AML-193 (cell line): Measurements from ENCODE around the gene HNRNPC.
"Not testable (repeated sequence)": the region's sequence is repeated elsewhere in the genome, so short reads cannot be mapped to it uniquely, and the experiment has no call there.

Experiments used
- DNase-seq, 2 experiments: peaks; one replicate each; lab custom pipeline; 2025; lab: John Stamatoyannopoulos, UW

The HNRNPC gene

GRCh38 chr14:21191809-21192446 lies 77.3 kb downstream of the HNRNPC start:
- peak in 1 of 2 experiments; percentile 18 for DNase-seq

GRCh38 chr14:21191261-21191808 lies 77.9 kb downstream of the HNRNPC start:
- no peak for DNase-seq

- peak; percentile 57 to 71 for DNase-seq
Observed at GRCh38 chr14:21185491-21185890, 83.8 kb downstream of the HNRNPC start.

GRCh38 chr14:21184254-21184653 lies 85.0 kb downstream of the HNRNPC start:
- DNase-seq = no peak

GRCh38 chr14:21182166-21182565 lies 87.1 kb downstream of the HNRNPC start:
- no peak for DNase-seq

- no peak for DNase-seq
Observed at GRCh38 chr14:21171128-21171527, 98.1 kb downstream of the HNRNPC start.

- no peak for DNase-seq
Observed at GRCh38 chr14:21169573-21169972, 99.7 kb downstream of the HNRNPC start.

GRCh38 chr14:21168055-21168454 lies 101.2 kb downstream of the HNRNPC start:
- no peak for DNase-seq

GRCh38 chr14:21165670-21166069 lies 103.6 kb downstream of the HNRNPC start:
- DNase-seq = not testable (repeated sequence)

- not testable (repeated sequence) for DNase-seq
Observed at GRCh38 chr14:21165002-21165605, 104.1 kb downstream of the HNRNPC start.

- DNase-seq = no peak
Observed at GRCh38 chr14:21163871-21164291, 105.4 kb downstream of the HNRNPC start.

- no peak for DNase-seq
Observed at GRCh38 chr14:21162081-21162480, 107.2 kb downstream of the HNRNPC start.

- no peak for DNase-seq
Observed at GRCh38 chr14:21160061-21160610, 109.1 kb downstream of the HNRNPC start.
